DND-41 (cell line): ENCODE results near the gene SNAPC4.

Experiments used
- ATAC-seq: fragments of 200-7000 bp; cut with Tn5 transposase; 3 replicates; pipeline ENCODE4 v1.9.1; 2021; ENCODE audit warnings: low read depth; ENCODE audit not compliant: insufficient read depth
- DNase-seq: peaks from one replicate; pipeline ENCODE4 v3.0.0-alpha.2; 2020
- H2AFZ ChIP-seq: 2 replicates; pipeline ENCODE4 v1.6.0; 2012; ENCODE audit warnings: low read depth, low read length
- H3K27ac ChIP-seq: 2 replicates; pipeline ENCODE4 v1.5.1; 2012; ENCODE audit warnings: low read length, inconsistent platforms
- H3K27me3 ChIP-seq: fragments of 200-600 bp; sonication (generic); 2 replicates; pipeline ENCODE4 v1.6.0; 2012; ENCODE audit warnings: low read length, mild to moderate bottlenecking, inconsistent platforms; ENCODE audit not compliant: insufficient read depth, poor library complexity
- H3K36me3 ChIP-seq: 2 replicates; pipeline ENCODE4 v1.5.1; 2012; ENCODE audit warnings: low read length, inconsistent platforms; ENCODE audit not compliant: insufficient read depth
- H3K4me1 ChIP-seq: 2 replicates; pipeline ENCODE4 v1.5.1; 2012; ENCODE audit warnings: mild to moderate bottlenecking, low read length; ENCODE audit not compliant: insufficient read depth
- H3K4me2 ChIP-seq: 2 replicates; pipeline ENCODE4 v1.6.0; 2012; ENCODE audit warnings: mild to moderate bottlenecking, moderate library complexity, low read length, inconsistent platforms; ENCODE audit not compliant: insufficient read depth
- H3K4me3 ChIP-seq, 2 experiments: fragments of 200-600 bp in 1 of 2; shearing (Covaris generic) in 1 of 2; 2 replicates each; pipeline ENCODE4 v1.5.1; 2012 to 2016; ENCODE audit warnings: inconsistent platforms in 2 of 2, low read length in 2 of 2, mild to moderate bottlenecking in 2 of 2, low read depth in 1 of 2, moderate library complexity in 1 of 2
- H3K79me2 ChIP-seq: 2 replicates; pipeline ENCODE4 v1.6.0; 2012; ENCODE audit warnings: low read length, inconsistent platforms; ENCODE audit not compliant: insufficient read depth
- H3K9ac ChIP-seq: 2 replicates; pipeline ENCODE4 v1.6.0; 2012; ENCODE audit warnings: low read depth, mild to moderate bottlenecking, inconsistent platforms, low read length, moderate library complexity
- H3K9me3 ChIP-seq: 2 replicates; pipeline ENCODE4 v1.5.1; 2012; ENCODE audit warnings: low read length, moderate library complexity, mild to moderate bottlenecking, inconsistent platforms; ENCODE audit not compliant: insufficient read depth, severe bottlenecking
- H4K20me1 ChIP-seq: 2 replicates; pipeline ENCODE4 v1.6.0; 2012; ENCODE audit warnings: low read length; ENCODE audit not compliant: insufficient read depth
- CTCF ChIP-seq: IDR thresholded peaks from 2 replicates; pipeline ENCODE4 v1.5.1; 2012; ENCODE audit warnings: borderline replicate concordance, low read length, moderate library complexity, mild to moderate bottlenecking; ENCODE audit not compliant: poor library complexity, severe bottlenecking; ENCODE audit errors: extremely low read depth
- EZH2 ChIP-seq: IDR thresholded peaks from 3 replicates; pipeline ENCODE4 v1.6.1; 2012; ENCODE audit warnings: borderline replicate concordance, low read depth, mild to moderate bottlenecking, moderate library complexity, low read length, inconsistent platforms; ENCODE audit not compliant: severe bottlenecking

The SNAPC4 gene

GRCh38 chr9:136403538-136403914, 3.6 kb upstream of the SNAPC4 start:
- no peak for ATAC-seq
- H3K4me3 ChIP-seq, result no peak overlapping the region

GRCh38 chr9:136402067-136402466, 2.1 kb upstream of the SNAPC4 start:
- Histone ChIP-seq H3K79me2 (peaks cover 26% of the 10 kb centered on the region), H3K36me3 (peaks cover 59% of the 10 kb centered on the region), H4K20me1 (peaks cover 13% of the 10 kb centered on the region), H2AFZ (no peak overlapping the region), H3K4me2 (no peak overlapping the region), H3K27me3 (no peaks in the 10 kb centered on the region), H3K27ac (no peak overlapping the region), H3K9ac (no peak overlapping the region), H3K4me3 (no peak overlapping the region), H3K9me3 (no peaks in the 10 kb centered on the region), H3K4me1 (peaks cover 27% of the 10 kb centered on the region)
- TF ChIP-seq EZH2 (no peak), CTCF (no peak)
- DNase-seq (no peak), ATAC-seq (no peak)

More at GRCh38 chr9:136403538-136403914, 3.6 kb upstream of the SNAPC4 start:
- no peak overlapping the region; the same call in 1 of the 2 replicates for H3K27ac ChIP-seq
- H3K9me3 ChIP-seq, result no peaks in the 10 kb centered on the region
- H3K79me2 ChIP-seq, result peaks cover 20% of the 10 kb centered on the region
- peaks cover 8% of the 10 kb centered on the region for H4K20me1 ChIP-seq
- H2AFZ ChIP-seq, result no peak overlapping the region
- no peaks in the 10 kb centered on the region for H3K27me3 ChIP-seq
- H3K4me1 ChIP-seq, result peaks cover 22% of the 10 kb centered on the region
- no peak overlapping the region for H3K9ac ChIP-seq
- peaks cover 58% of the 10 kb centered on the region for H3K36me3 ChIP-seq
- TF ChIP-seq EZH2 (no peak), CTCF (no peak)
- no peak for DNase-seq
- H3K4me2 ChIP-seq, result no peak overlapping the region

- H4K20me1 ChIP-seq, result peaks cover 17% of the 10 kb centered on the region
- H2AFZ ChIP-seq, result no peak overlapping the region
- H3K27ac ChIP-seq, result no peak overlapping the region
- H3K36me3 ChIP-seq, result peaks cover 62% of the 10 kb centered on the region
- no peaks in the 10 kb centered on the region for H3K27me3 ChIP-seq
- no peak for ATAC-seq
- peaks cover 27% of the 10 kb centered on the region for H3K4me1 ChIP-seq
- TF ChIP-seq EZH2 (no peak), CTCF (no peak)
- H3K9me3 ChIP-seq, result no peaks in the 10 kb centered on the region
- peaks cover 26% of the 10 kb centered on the region for H3K79me2 ChIP-seq
- H3K4me2 ChIP-seq, result no peak overlapping the region
- no peak for DNase-seq
- H3K4me3 ChIP-seq, result no peak overlapping the region
- H3K9ac ChIP-seq, result peak overlapping the region; percentile 79; the same call in 1 of the 2 replicates
Observed at GRCh38 chr9:136401173-136401922, 1.4 kb upstream of the SNAPC4 start.
